CD4-positive, CD25-positive, alpha-beta regulatory T cell (primary cell): Measurements from ENCODE around the gene KRTAP21-3. TPM values are rescaled to one million over a fixed set of nuclear protein-coding genes. Genes with fewer than 3 reads are reported as not detected.

Experiments used
- polyA plus RNA-seq, 4 donors: library from polyadenylated mRNA; unstranded; fragments of 300-500 nt; fragmentation: Illumina TruSeq; gene quantifications; one replicate each; pipeline ENCODE4 v1.2.3, GENCODE V29; 2021
- total RNA-seq: library from RNA; stranded (reverse); gene quantifications from one replicate; pipeline ENCODE4 v1.2.3, GENCODE V29; 2022

Gene KRTAP21-3
- total and polyA plus RNA-seq, 5 donors from 2014 or later = not detected

Other genes starting within 250 kb of the KRTAP21-3 start
- not detected for gene KRTAP19-1, start 238.4 kb downstream of the KRTAP21-3 start, total RNA-seq
- gene KRTAP19-1, start 238.4 kb downstream of the KRTAP21-3 start, polyA plus RNA-seq = not detected
- not detected for gene KRTAP19-2, start 231.3 kb downstream of the KRTAP21-3 start, total RNA-seq
- not detected for gene KRTAP19-2, start 231.3 kb downstream of the KRTAP21-3 start, polyA plus RNA-seq
- gene KRTAP19-3, start 226.8 kb downstream of the KRTAP21-3 start, total RNA-seq = not detected
- gene KRTAP19-3, start 226.8 kb downstream of the KRTAP21-3 start, polyA plus RNA-seq = not detected
- gene KRTAP19-4, start 221.6 kb downstream of the KRTAP21-3 start, total RNA-seq = not detected
- gene KRTAP19-4, start 221.6 kb downstream of the KRTAP21-3 start, polyA plus RNA-seq = not detected
- not detected for gene KRTAP19-5, start 216.6 kb downstream of the KRTAP21-3 start, total RNA-seq
- not detected for gene KRTAP19-5, start 216.6 kb downstream of the KRTAP21-3 start, polyA plus RNA-seq
- not detected for gene KRTAP19-6, start 176.9 kb downstream of the KRTAP21-3 start, total RNA-seq
- gene KRTAP19-6, start 176.9 kb downstream of the KRTAP21-3 start, polyA plus RNA-seq = not detected
- gene KRTAP19-7, start 157.5 kb downstream of the KRTAP21-3 start, total RNA-seq = not detected
- not detected for gene KRTAP19-7, start 157.5 kb downstream of the KRTAP21-3 start, polyA plus RNA-seq
- gene KRTAP22-2, start 128.4 kb downstream of the KRTAP21-3 start, total RNA-seq = not detected
- gene KRTAP22-2, start 128.4 kb downstream of the KRTAP21-3 start, polyA plus RNA-seq = not detected
- gene KRTAP6-3, start 126.3 kb downstream of the KRTAP21-3 start, total RNA-seq = not detected
- not detected for gene KRTAP6-3, start 126.3 kb downstream of the KRTAP21-3 start, polyA plus RNA-seq
- not detected for gene KRTAP6-2, start 119.9 kb downstream of the KRTAP21-3 start, total RNA-seq
- gene KRTAP6-2, start 119.9 kb downstream of the KRTAP21-3 start, polyA plus RNA-seq = not detected
- gene KRTAP22-1, start 117.7 kb downstream of the KRTAP21-3 start, total RNA-seq = not detected
- not detected for gene KRTAP22-1, start 117.7 kb downstream of the KRTAP21-3 start, polyA plus RNA-seq
- not detected for gene KRTAP6-1, start 104.8 kb downstream of the KRTAP21-3 start, total RNA-seq
- gene KRTAP6-1, start 104.8 kb downstream of the KRTAP21-3 start, polyA plus RNA-seq = not detected
- gene KRTAP20-1, start 102.4 kb downstream of the KRTAP21-3 start, total RNA-seq = not detected
- gene KRTAP20-1, start 102.4 kb downstream of the KRTAP21-3 start, polyA plus RNA-seq = not detected
- gene KRTAP20-4, start 98.2 kb downstream of the KRTAP21-3 start, total RNA-seq = not detected
- not detected for gene KRTAP20-4, start 98.2 kb downstream of the KRTAP21-3 start, polyA plus RNA-seq
- gene KRTAP20-2, start 83.6 kb downstream of the KRTAP21-3 start, total RNA-seq = not detected
- gene KRTAP20-2, start 83.6 kb downstream of the KRTAP21-3 start, polyA plus RNA-seq = not detected
- gene KRTAP20-3, start 75.9 kb downstream of the KRTAP21-3 start, total RNA-seq = not detected
- gene KRTAP20-3, start 75.9 kb downstream of the KRTAP21-3 start, polyA plus RNA-seq = not detected
- not detected for gene KRTAP21-2, start 28.5 kb upstream of the KRTAP21-3 start, total RNA-seq
- not detected for gene KRTAP21-2, start 28.5 kb upstream of the KRTAP21-3 start, polyA plus RNA-seq
- gene KRTAP21-1, start 36.7 kb upstream of the KRTAP21-3 start, total RNA-seq = not detected
- not detected for gene KRTAP21-1, start 36.7 kb upstream of the KRTAP21-3 start, polyA plus RNA-seq
- gene KRTAP8-1, start 94.5 kb upstream of the KRTAP21-3 start, total RNA-seq = not detected
- gene KRTAP8-1, start 94.5 kb upstream of the KRTAP21-3 start, polyA plus RNA-seq = not detected
- not detected for gene KRTAP7-1, start 111.0 kb upstream of the KRTAP21-3 start, total RNA-seq
- gene KRTAP7-1, start 111.0 kb upstream of the KRTAP21-3 start, polyA plus RNA-seq = not detected
- gene KRTAP11-1, start 162.8 kb upstream of the KRTAP21-3 start, total RNA-seq = not detected
- gene KRTAP11-1, start 162.8 kb upstream of the KRTAP21-3 start, polyA plus RNA-seq = not detected